Osteoblast (primary cell): ENCODE measurements around the gene HIRIP3. TPM values are rescaled to one million over a fixed set of nuclear protein-coding genes. Genes with fewer than 3 reads are reported as not detected.

Experiments used
- DNase-seq: peaks from one replicate; pipeline ENCODE4 v3.0.0; 2011; ENCODE audit warnings: low spot score, mixed read lengths; ENCODE audit not compliant: insufficient read length; ENCODE audit errors: missing footprints
- H2AFZ ChIP-seq: 2 replicates; pipeline ENCODE4 v1.6.0; 2011; ENCODE audit warnings: mild to moderate bottlenecking, low read length
- H3K27ac ChIP-seq: 2 replicates; pipeline ENCODE4 v1.5.1; 2011; ENCODE audit warnings: mild to moderate bottlenecking, low read depth, low read length, moderate library complexity
- H3K27me3 ChIP-seq: 2 replicates; pipeline ENCODE4 v1.6.0; 2012; ENCODE audit warnings: mild to moderate bottlenecking, control low read depth, inconsistent platforms, low read length, moderate library complexity; ENCODE audit not compliant: insufficient read depth
- H3K36me3 ChIP-seq: 2 replicates; pipeline ENCODE4 v1.5.1; 2011; ENCODE audit warnings: mild to moderate bottlenecking, low read length, control low read depth, moderate library complexity; ENCODE audit not compliant: insufficient read depth
- H3K4me1 ChIP-seq: 2 replicates; pipeline ENCODE4 v1.5.1; 2011; ENCODE audit warnings: mild to moderate bottlenecking, low read length, control low read depth, moderate library complexity; ENCODE audit not compliant: insufficient read depth
- H3K4me2 ChIP-seq: 2 replicates; pipeline ENCODE4 v1.6.0; 2011; ENCODE audit warnings: mild to moderate bottlenecking, low read length; ENCODE audit not compliant: insufficient read depth
- H3K4me3 ChIP-seq: fragments of 200-600 bp; sonication (generic); 3 replicates; pipeline ENCODE4 v1.5.1; 2012; ENCODE audit warnings: mild to moderate bottlenecking, low read length, inconsistent platforms; ENCODE audit not compliant: insufficient read depth
- H3K79me2 ChIP-seq: 2 replicates; pipeline ENCODE4 v1.6.0; 2012; ENCODE audit warnings: mild to moderate bottlenecking, low read length, control low read depth, inconsistent platforms; ENCODE audit not compliant: insufficient read depth
- H3K9me3 ChIP-seq: 2 replicates; pipeline ENCODE4 v1.5.1; 2011; ENCODE audit warnings: low read depth, low read length, control low read depth
- H4K20me1 ChIP-seq: 2 replicates; pipeline ENCODE4 v1.6.0; 2012; ENCODE audit warnings: mild to moderate bottlenecking, low read length, control low read depth; ENCODE audit not compliant: insufficient read depth
- CTCF ChIP-seq: IDR thresholded peaks from 2 replicates; pipeline ENCODE4 v1.5.1; 2011; ENCODE audit warnings: mild to moderate bottlenecking, low read depth, low read length, moderate library complexity; ENCODE audit errors: extremely low read depth
- total RNA-seq: library from RNA; depleted of rRNA; stranded (reverse); fragments of >200 nt; gene quantifications from 2 replicates; pipeline ENCODE4 v1.2.3, GENCODE V29; 2012

Gene HIRIP3
- total RNA-seq, 1 donor: 5.8 TPM

- Histone ChIP-seq H3K27ac (no peak overlapping the region), H3K27me3 (no peaks in the 10 kb centered on the region), H3K79me2 (peaks cover 11% of the 10 kb centered on the region), H3K4me3 (no peak overlapping the region), H4K20me1 (peaks cover 20% of the 10 kb centered on the region), H3K36me3 (peaks cover 94% of the 10 kb centered on the region), H3K9me3 (no peaks in the 10 kb centered on the region), H3K4me1 (no peaks in the 10 kb centered on the region), H2AFZ (no peak overlapping the region), H3K4me2 (no peak overlapping the region)
- peak; percentile 61 for DNase-seq
- no peak for TF ChIP-seq CTCF
Measured at GRCh38 chr16:29984764-29985147, 10.7 kb downstream of the HIRIP3 start.

DNA sequence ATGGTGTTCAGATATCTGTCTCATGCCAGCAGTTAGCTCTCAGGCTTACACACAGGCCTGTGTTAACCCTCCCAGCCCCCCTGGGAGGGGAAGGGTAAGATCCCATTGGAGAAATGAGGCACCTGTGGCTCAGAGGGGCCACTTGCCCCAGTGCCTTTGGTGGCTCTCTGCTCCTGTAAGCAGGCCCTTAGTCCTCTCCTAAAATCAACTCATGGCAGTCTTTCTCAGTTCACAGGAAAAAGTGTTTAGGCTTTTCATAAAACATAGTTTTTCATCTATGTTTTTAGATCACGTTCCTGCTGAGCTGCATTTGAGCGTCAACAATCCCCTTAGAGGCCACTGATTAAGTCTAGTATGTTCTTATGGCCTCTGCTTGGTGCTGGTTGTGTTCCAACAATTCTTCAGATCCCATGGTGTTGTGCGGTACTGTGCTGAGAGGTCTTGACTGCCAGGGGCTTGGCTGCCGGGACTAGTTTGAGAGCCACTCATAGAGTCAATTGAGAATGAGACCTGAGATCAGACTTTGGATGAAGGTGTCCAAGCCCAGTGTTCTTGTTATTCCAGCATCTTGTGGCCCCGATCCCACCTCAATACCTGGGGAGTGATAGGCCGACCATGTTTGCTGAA is 11.2 kb downstream of the HIRIP3 start:
- Histone ChIP-seq H3K4me3 (no peak overlapping the region), H3K9me3 (no peaks in the 10 kb centered on the region), H3K4me2 (no peak overlapping the region), H3K27ac (no peak overlapping the region), H3K4me1 (no peaks in the 10 kb centered on the region), H4K20me1 (peaks cover 20% of the 10 kb centered on the region), H3K27me3 (no peaks in the 10 kb centered on the region), H3K79me2 (peaks cover 12% of the 10 kb centered on the region), H3K36me3 (peaks cover 95% of the 10 kb centered on the region), H2AFZ (no peak overlapping the region)
- DNase-seq: peak; percentile 22
- no peak for TF ChIP-seq CTCF

- peaks cover 24% of the 10 kb centered on the region for H4K20me1 ChIP-seq
- no peaks in the 10 kb centered on the region for H3K9me3 ChIP-seq
- peak; percentile 92 for DNase-seq
- H3K79me2 ChIP-seq: peaks cover 18% of the 10 kb centered on the region
- no peaks in the 10 kb centered on the region for H3K27me3 ChIP-seq
- peaks cover 95% of the 10 kb centered on the region for H3K36me3 ChIP-seq
- no peak for TF ChIP-seq CTCF
- H3K4me3 ChIP-seq: no peak overlapping the region
- H3K27ac ChIP-seq: no peak overlapping the region
- H3K4me2 ChIP-seq: no peak overlapping the region
- no peak overlapping the region for H2AFZ ChIP-seq
- no peaks in the 10 kb centered on the region for H3K4me1 ChIP-seq
Measured at GRCh38 chr16:29983420-29984136, 11.8 kb downstream of the HIRIP3 start.

GRCh38 chr16:29982560-29983419 is 12.6 kb downstream of the HIRIP3 start:
- H3K27me3 ChIP-seq: no peaks in the 10 kb centered on the region
- H3K4me1 ChIP-seq: no peaks in the 10 kb centered on the region
- no peak overlapping the region for H3K4me2 ChIP-seq
- peaks cover 29% of the 10 kb centered on the region for H4K20me1 ChIP-seq
- no peak overlapping the region for H3K27ac ChIP-seq
- no peaks in the 10 kb centered on the region for H3K9me3 ChIP-seq
- no peak overlapping the region for H3K4me3 ChIP-seq
- no peak overlapping the region for H2AFZ ChIP-seq
- peak; percentile 68 for DNase-seq
- no peak for TF ChIP-seq CTCF
- peaks cover 95% of the 10 kb centered on the region for H3K36me3 ChIP-seq
- peaks cover 26% of the 10 kb centered on the region for H3K79me2 ChIP-seq
